Neuronal stem cell (in vitro differentiated cells): ENCODE measurements around the gene TMEM147.

Source experiments
- DNase-seq: peaks from one replicate; pipeline ENCODE4 v3.0.0-alpha.2; 2013; ENCODE audit warnings: low spot score
- H2AFZ ChIP-seq: one replicate; pipeline ENCODE4 v1.6.1; 2013; ENCODE audit warnings: mild to moderate bottlenecking, low read length, inconsistent platforms
- H2AK5ac ChIP-seq: 2 replicates; pipeline ENCODE4 v1.6.1; 2013; ENCODE audit warnings: low read depth, mild to moderate bottlenecking, inconsistent platforms, low read length, moderate library complexity, mixed read lengths
- H2BK120ac ChIP-seq: 2 replicates; pipeline ENCODE4 v1.6.1; 2013; ENCODE audit warnings: low read depth, mild to moderate bottlenecking, inconsistent platforms, low read length, moderate library complexity, mixed read lengths
- H2BK12ac ChIP-seq: one replicate; pipeline ENCODE4 v1.6.1; 2013; ENCODE audit warnings: low read length, inconsistent platforms
- H2BK15ac ChIP-seq: 2 replicates; pipeline ENCODE4 v1.6.1; 2013; ENCODE audit warnings: mild to moderate bottlenecking, low read length, inconsistent platforms, mixed read lengths
- H2BK5ac ChIP-seq: one replicate; pipeline ENCODE4 v1.6.1; 2013; ENCODE audit warnings: inconsistent platforms, mild to moderate bottlenecking, low read length, moderate library complexity
- H3K14ac ChIP-seq: one replicate; pipeline ENCODE4 v1.6.1; 2013; ENCODE audit warnings: low read length, inconsistent platforms
- H3K18ac ChIP-seq: 2 replicates; pipeline ENCODE4 v1.6.1; 2013; ENCODE audit warnings: low read length, inconsistent platforms
- H3K23ac ChIP-seq: 2 replicates; pipeline ENCODE4 v1.6.1; 2013; ENCODE audit warnings: low read depth, mild to moderate bottlenecking, mixed read lengths, low read length, inconsistent platforms; ENCODE audit not compliant: poor library complexity
- H3K27ac ChIP-seq: replicated peaks from 3 replicates; pipeline ENCODE4 v1.5.1; 2013; ENCODE audit warnings: low read length, inconsistent platforms
- H3K27me3 ChIP-seq, 3 experiments: 2 replicates each; pipeline ENCODE4 v1.6.1; 2013; ENCODE audit warnings: low read length in 3 of 3, mild to moderate bottlenecking in 2 of 3, inconsistent platforms in 1 of 3, low read depth in 1 of 3, mixed read lengths in 1 of 3, moderate library complexity in 1 of 3; ENCODE audit not compliant: control insufficient read depth in 3 of 3, insufficient read depth in 3 of 3
- H3K36me3 ChIP-seq, 2 donors: replicated peaks in 1 of 2; 2 replicates each; pipeline ENCODE4 v1.6.1; 2013; ENCODE audit warnings: low read length in 2 of 2; ENCODE audit not compliant: control insufficient read depth in 2 of 2, insufficient read depth in 2 of 2
- H3K4ac ChIP-seq: 2 replicates; pipeline ENCODE4 v1.6.1; 2013; ENCODE audit warnings: inconsistent platforms, mild to moderate bottlenecking, low read length, moderate library complexity
- H3K4me1 ChIP-seq, 2 donors: 1 replicate in 1 of 2; 2 replicates in 1 of 2; pipeline ENCODE4 v1.6.1; 2013; ENCODE audit warnings: low read length in 2 of 2, low read depth in 1 of 2; ENCODE audit not compliant: control insufficient read depth in 2 of 2, insufficient read depth in 1 of 2
- H3K4me2 ChIP-seq: one replicate; pipeline ENCODE4 v1.6.1; 2013; ENCODE audit warnings: mild to moderate bottlenecking, low read length, inconsistent platforms; ENCODE audit not compliant: insufficient read depth, poor library complexity, severe bottlenecking
- H3K4me3 ChIP-seq, 2 donors: 2 replicates each; pipeline ENCODE4 v1.5.1; 2013; ENCODE audit warnings: low read length in 2 of 2, mild to moderate bottlenecking in 2 of 2, inconsistent platforms in 1 of 2, moderate library complexity in 1 of 2
- H3K79me1 ChIP-seq: one replicate; pipeline ENCODE4 v1.6.1; 2013; ENCODE audit warnings: low read depth, mild to moderate bottlenecking, inconsistent platforms, low read length, moderate library complexity
- H3K9ac ChIP-seq: one replicate; pipeline ENCODE4 v1.6.1; 2013; ENCODE audit warnings: mild to moderate bottlenecking, low read depth, low read length, inconsistent platforms; ENCODE audit not compliant: poor library complexity
- H3K9me3 ChIP-seq, 2 donors: replicated peaks in 1 of 2; 2 replicates each; pipeline versions ENCODE3 to v1.6.1; 2013; ENCODE audit warnings: low read length in 2 of 2, mild to moderate bottlenecking in 2 of 2, inconsistent platforms in 1 of 2, low read depth in 1 of 2, mixed read lengths in 1 of 2, moderate library complexity in 1 of 2; ENCODE audit not compliant: control insufficient read depth in 2 of 2, insufficient read depth in 1 of 2
- H4K8ac ChIP-seq: one replicate; pipeline ENCODE4 v1.6.1; 2013; ENCODE audit warnings: low read depth, mild to moderate bottlenecking, inconsistent platforms, low read length, moderate library complexity
- H4K91ac ChIP-seq: one replicate; pipeline ENCODE4 v1.6.1; 2013; ENCODE audit warnings: low read length, low read depth, mild to moderate bottlenecking, inconsistent platforms; ENCODE audit not compliant: poor library complexity
- WGBS, 2 donors: extraction: QIAGEN DNeasy Blood & Tissue Kit; methylation state at CpG; one replicate each; pipeline ENCODE4 v1.1.7; 2013; ENCODE audit warnings: missing lambda C conversion rate in 2 of 2, mixed read lengths in 1 of 2; ENCODE audit not compliant: insufficient read length in 2 of 2, insufficient replicate concordance in 1 of 2; ENCODE audit errors: extremely low coverage in 2 of 2; 5-methylcytosine and 5-hydroxymethylcytosine counted together

Gene TMEM147

GRCh38 chr19:35557539-35558399 lies 12.3 kb downstream of the TMEM147 start:
- Histone ChIP-seq H3K14ac (peak overlapping the region; percentile 60), H3K18ac (peak overlapping the region; percentile 88), H2BK5ac (no peak overlapping the region), H2AFZ (peak overlapping the region; percentile 93), H3K9me3 (peaks cover 0 to 4% of the 10 kb centered on the region in 2 donors), H3K27me3 (peaks cover 2 to 71% (median 32%) of the 10 kb centered on the region in 3 experiments), H2AK5ac (peak overlapping the region; percentile 89), H3K4me2 (peak overlapping the region; percentile 90), H3K4ac (no peak overlapping the region), H3K4me1 (peaks cover 0 to 3% of the 10 kb centered on the region in 2 donors), H3K27ac (peak overlapping the region; percentile 51), H3K9ac (peak overlapping the region; percentile 90), H3K79me1 (peaks cover 2% of the 10 kb centered on the region), H2BK12ac (peak overlapping the region; percentile 86), H3K36me3 (no peaks in the 10 kb centered on the region), H2BK15ac (peak overlapping the region; percentile 70), H4K91ac (no peak overlapping the region), H4K8ac (peak overlapping the region; percentile 74), H3K23ac (peak overlapping the region; percentile 92), H2BK120ac (no peak overlapping the region), H3K4me3 (peak overlapping the region; percentile 43 to 79)
- peak; percentile 89 for DNase-seq
- no CpG with 5 or more reads among the region's 60 CpGs for WGBS, 2 donors

GRCh38 chr19:35558400-35559280 lies 13.2 kb downstream of the TMEM147 start:
- DNase-seq, result no peak
- Histone ChIP-seq H3K9ac (no peak overlapping the region), H2AK5ac (peak overlapping the region; percentile 89), H2BK15ac (peak overlapping the region; percentile 5), H2AFZ (peak overlapping the region; percentile 93), H3K18ac (peak overlapping the region; percentile 81), H3K14ac (peak overlapping the region; percentile 12), H3K4me1 (peaks cover 0 to 3% of the 10 kb centered on the region in 2 donors), H2BK120ac (no peak overlapping the region), H3K27me3 (peaks cover 2 to 71% (median 32%) of the 10 kb centered on the region in 3 experiments), H3K27ac (no peak overlapping the region), H4K8ac (no peak overlapping the region), H3K79me1 (peaks cover 2% of the 10 kb centered on the region), H3K23ac (peak overlapping the region; percentile 3), H3K4ac (no peak overlapping the region), H3K9me3 (peaks cover 0 to 4% of the 10 kb centered on the region in 2 donors), H3K4me2 (peak overlapping the region; percentile 48), H2BK12ac (no peak overlapping the region), H4K91ac (no peak overlapping the region), H3K4me3 (peak overlapping the region; percentile 43 to 73), H3K36me3 (no peaks in the 10 kb centered on the region), H2BK5ac (no peak overlapping the region)
- no CpG with 5 or more reads among the region's 53 CpGs for WGBS, 2 donors

DNA sequence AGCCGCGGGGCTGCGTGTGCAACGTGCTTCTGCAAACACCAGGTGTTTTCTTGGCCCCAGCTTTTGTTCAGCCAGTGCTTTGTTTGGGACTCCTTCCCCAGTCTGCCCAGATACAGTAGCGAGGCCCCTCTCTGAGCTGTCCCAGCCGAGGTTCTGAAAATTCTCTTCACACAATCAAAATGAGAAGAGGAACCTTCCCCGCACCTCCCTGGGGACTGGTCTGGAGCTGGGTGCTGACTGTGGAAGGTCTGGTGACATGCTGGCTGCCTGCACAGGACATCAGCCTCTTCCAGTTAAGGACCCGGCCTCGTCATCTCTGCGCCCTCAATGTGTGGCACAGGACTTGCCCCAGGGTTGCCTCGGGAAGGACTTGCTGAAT lies 13.8 kb downstream of the TMEM147 start:
- no peak overlapping the region for H3K4ac ChIP-seq
- no peak overlapping the region for H2BK120ac ChIP-seq
- H3K79me1 ChIP-seq, result peaks cover 2% of the 10 kb centered on the region
- H4K8ac ChIP-seq, result no peak overlapping the region
- H3K27ac ChIP-seq, result no peak overlapping the region
- H2AFZ ChIP-seq, result no peak overlapping the region
- H4K91ac ChIP-seq, result no peak overlapping the region
- no peak overlapping the region for H2BK15ac ChIP-seq
- peaks cover 2 to 69% (median 32%) of the 10 kb centered on the region in 3 experiments for H3K27me3 ChIP-seq
- H2BK5ac ChIP-seq, result no peak overlapping the region
- peak overlapping the region; percentile 67 for H3K14ac ChIP-seq
- no peak overlapping the region for H2AK5ac ChIP-seq
- H3K23ac ChIP-seq, result peak overlapping the region; percentile 83
- no peak for DNase-seq
- no peak overlapping the region for H3K4me2 ChIP-seq
- H3K36me3 ChIP-seq, result no peaks in the 10 kb centered on the region
- no peak overlapping the region for H3K18ac ChIP-seq
- peaks cover 0 to 3% of the 10 kb centered on the region in 2 donors for H3K4me1 ChIP-seq
- H2BK12ac ChIP-seq, result no peak overlapping the region
- WGBS, 2 donors, result no CpG with 5 or more reads among the region's 11 CpGs
- no peak overlapping the region for H3K4me3 ChIP-seq
- H3K9ac ChIP-seq, result peak overlapping the region; percentile 66
- H3K9me3 ChIP-seq, result peaks cover 0 to 4% of the 10 kb centered on the region in 2 donors
